ENCODE data around the gene BUB1B.
"Not testable (repeated sequence)": the region's sequence is repeated elsewhere in the genome, so short reads cannot be mapped to it uniquely, and the experiment has no call there.

BUB1B gene

GRCh38 chr15:40121911-40122638, 38.8 kb upstream of the BUB1B start:
- no peak overlapping the region for H3K4me3 ChIP-seq (ENCODE audit: low read depth, low read length)
- no peak for DNase-seq (ENCODE audit: low read depth)
- TF ChIP-seq MYC (IDR thresholded peaks at IDR 0.05; ENCODE audit: low read depth, low read length): no peak
- TF ChIP-seq, protein P1, sequence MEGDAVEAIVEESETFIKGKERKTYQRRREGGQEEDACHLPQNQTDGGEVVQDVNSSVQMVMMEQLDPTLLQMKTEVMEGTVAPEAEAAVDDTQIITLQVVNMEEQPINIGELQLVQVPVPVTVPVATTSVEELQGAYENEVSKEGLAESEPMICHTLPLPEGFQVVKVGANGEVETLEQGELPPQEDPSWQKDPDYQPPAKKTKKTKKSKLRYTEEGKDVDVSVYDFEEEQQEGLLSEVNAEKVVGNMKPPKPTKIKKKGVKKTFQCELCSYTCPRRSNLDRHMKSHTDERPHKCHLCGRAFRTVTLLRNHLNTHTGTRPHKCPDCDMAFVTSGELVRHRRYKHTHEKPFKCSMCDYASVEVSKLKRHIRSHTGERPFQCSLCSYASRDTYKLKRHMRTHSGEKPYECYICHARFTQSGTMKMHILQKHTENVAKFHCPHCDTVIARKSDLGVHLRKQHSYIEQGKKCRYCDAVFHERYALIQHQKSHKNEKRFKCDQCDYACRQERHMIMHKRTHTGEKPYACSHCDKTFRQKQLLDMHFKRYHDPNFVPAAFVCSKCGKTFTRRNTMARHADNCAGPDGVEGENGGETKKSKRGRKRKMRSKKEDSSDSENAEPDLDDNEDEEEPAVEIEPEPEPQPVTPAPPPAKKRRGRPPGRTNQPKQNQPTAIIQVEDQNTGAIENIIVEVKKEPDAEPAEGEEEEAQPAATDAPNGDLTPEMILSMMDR (IDR thresholded peaks at IDR 0.05; ENCODE audit: low read depth, low read length): no peak

GRCh38 chr15:40122989-40123388, 37.9 kb upstream of the BUB1B start:
- not testable (repeated sequence) for DNase-seq (ENCODE audit: low read depth); H3K4me3 ChIP-seq (ENCODE audit: low read depth, low read length)

GRCh38 chr15:40123863-40124262, 37.0 kb upstream of the BUB1B start:
- H3K4me3 ChIP-seq (ENCODE audit: low read depth, low read length); DNase-seq (ENCODE audit: low read depth): not testable (repeated sequence)

GRCh38 chr15:40124333-40124732, 36.5 kb upstream of the BUB1B start:
- not testable (repeated sequence) for H3K4me3 ChIP-seq (ENCODE audit: low read depth, low read length); DNase-seq (ENCODE audit: low read depth)

GRCh38 chr15:40124807-40125285, 36.0 kb upstream of the BUB1B start:
- DNase-seq (ENCODE audit: low read depth): not testable (repeated sequence)

GRCh38 chr15:40125950-40126349, 34.9 kb upstream of the BUB1B start:
- DNase-seq (ENCODE audit: low read depth): no peak
- H3K4me3 ChIP-seq (ENCODE audit: low read depth, low read length): no peak overlapping the region
- TF ChIP-seq MYC (IDR thresholded peaks at IDR 0.05; ENCODE audit: low read depth, low read length) (no peak), POLR2A (IDR thresholded peaks at IDR 0.05; ENCODE audit: extremely low read depth, insufficient read length) (no peak), MAX (IDR thresholded peaks at IDR 0.05; ENCODE audit: low read depth, low read length) (no peak)
- TF ChIP-seq, protein P1 (IDR thresholded peaks at IDR 0.05; ENCODE audit: low read depth, low read length): no peak

More at GRCh38 chr15:40124807-40125285, 36.0 kb upstream of the BUB1B start:
- H3K4me3 ChIP-seq (ENCODE audit: low read depth, low read length): not testable (repeated sequence)

- TF ChIP-seq, protein P1 (IDR thresholded peaks at IDR 0.05; ENCODE audit: low read depth, low read length): no peak
- no peak for TF ChIP-seq MAX (IDR thresholded peaks at IDR 0.05; ENCODE audit: low read depth, low read length)
- TF ChIP-seq POLR2A (IDR thresholded peaks at IDR 0.05; ENCODE audit: extremely low read depth, insufficient read length): no peak
- TF ChIP-seq MYC (IDR thresholded peaks at IDR 0.05; ENCODE audit: low read depth, low read length): no peak
- no peak for DNase-seq (ENCODE audit: low read depth)
- no peak overlapping the region for H3K4me3 ChIP-seq (ENCODE audit: low read depth, low read length)
These were observed 31.9 kb upstream of the BUB1B start for GRCh38 chr15:40128766-40129660.

- DNase-seq (ENCODE audit: low read depth): no peak
- TF ChIP-seq POLR2A (IDR thresholded peaks at IDR 0.05; ENCODE audit: extremely low read depth, insufficient read length): no peak
- no peak for TF ChIP-seq MAX (IDR thresholded peaks at IDR 0.05; ENCODE audit: low read depth, low read length)
- no peak for TF ChIP-seq MYC (IDR thresholded peaks at IDR 0.05; ENCODE audit: low read depth, low read length)
- TF ChIP-seq, protein P1 (IDR thresholded peaks at IDR 0.05; ENCODE audit: low read depth, low read length): no peak
- no peak overlapping the region for H3K4me3 ChIP-seq (ENCODE audit: low read depth, low read length)
These were observed 30.8 kb upstream of the BUB1B start for GRCh38 chr15:40130118-40130517.

Measured in NB4 (cell line).